ENCODE data around the gene RASA1. TPM values are rescaled to one million over a fixed set of nuclear protein-coding genes. Genes with fewer than 3 reads are reported as not detected.

RASA1 gene
- total and polyA plus RNA-seq, 5 donors from 2014 or later = 6.8 to 37.8 (median 8.6) TPM

DNA sequence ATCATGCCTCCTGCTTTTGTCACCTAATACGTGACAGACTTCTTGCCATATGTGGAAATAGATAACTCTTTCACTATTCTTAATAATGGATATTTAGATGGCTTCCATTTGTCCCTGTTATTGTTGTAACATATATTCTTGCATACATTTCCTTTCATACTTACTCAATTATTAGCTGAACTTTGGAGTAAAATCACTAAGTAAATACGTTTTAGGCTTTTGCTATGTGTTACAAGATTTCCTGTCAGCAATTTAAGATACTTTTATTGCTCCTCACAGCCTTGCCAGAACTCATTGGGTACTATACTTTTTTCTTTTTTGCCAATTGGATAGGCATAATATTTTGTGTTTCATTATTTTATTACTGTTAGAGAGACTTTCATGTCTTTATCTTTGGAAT, 118.1 kb downstream of the RASA1 start:
- Mint-ChIP-seq H3K9me3 (no peaks in the 10 kb centered on the region), H3K4me1 (peaks cover 16 to 46% (median 25%) of the 10 kb centered on the region in 4 donors), H3K4me3 (no peak overlapping the region), H3K27me3 (peaks cover 4% of the 10 kb centered on the region), H3K27ac (peak overlapping the region in 1 of 3 donors; percentile 10), H3K36me3 (peaks cover 27% of the 10 kb centered on the region)
- no peaks in the 10 kb centered on the region for H3K27me3 ChIP-seq (ENCODE audit: control insufficient read depth, insufficient read depth, low read length)
- DNase-seq (no peak), ATAC-seq (ENCODE audit: low read depth in 2 of 2) (no peak)
- peaks cover 89% of the 10 kb centered on the region for H3K36me3 ChIP-seq (ENCODE audit: control insufficient read depth, insufficient read depth, low read length)
- no peak overlapping the region for H3K27ac ChIP-seq (ENCODE audit: insufficient read depth, low read length, poor library complexity, severe bottlenecking)
- no peaks in the 10 kb centered on the region for H3K9me3 ChIP-seq (ENCODE audit: control insufficient read depth in 2 of 2, low read length in 2 of 2)
- no peak overlapping the region for H3K4me3 ChIP-seq (ENCODE audit: low read depth, low read length)
- no peaks in the 10 kb centered on the region for H3K4me1 ChIP-seq (ENCODE audit: control insufficient read depth, insufficient read depth, low read length, poor library complexity, severe bottlenecking)

- peak overlapping the region in 1 of 3 donors; percentile 63 for H3K27ac Mint-ChIP-seq
- H3K36me3 ChIP-seq (ENCODE audit: control insufficient read depth, insufficient read depth, low read length) = peaks cover 88% of the 10 kb centered on the region
Measured at GRCh38 chr5:87388129-87388528, 120.4 kb downstream of the RASA1 start.

GRCh38 chr5:87389296-87390034, 121.8 kb downstream of the RASA1 start:
- Mint-ChIP-seq H3K9me3 (no peaks in the 10 kb centered on the region), H3K27me3 (peaks cover 4% of the 10 kb centered on the region), H3K4me1 (peaks cover 14 to 27% (median 23%) of the 10 kb centered on the region in 4 donors), H3K27ac (peak overlapping the region in 1 of 3 donors; percentile 82), H3K4me3 (peak overlapping the region in 1 of 4 donors; percentile 88), H3K36me3 (peaks cover 57% of the 10 kb centered on the region)
- Histone ChIP-seq H3K4me3 (ENCODE audit: low read depth, low read length) (no peak overlapping the region), H3K36me3 (ENCODE audit: control insufficient read depth, insufficient read depth, low read length) (peaks cover 91% of the 10 kb centered on the region), H3K27ac (ENCODE audit: insufficient read depth, low read length, poor library complexity, severe bottlenecking) (no peak overlapping the region), H3K4me1 (ENCODE audit: control insufficient read depth, insufficient read depth, low read length, poor library complexity, severe bottlenecking) (no peaks in the 10 kb centered on the region), H3K27me3 (ENCODE audit: control insufficient read depth, insufficient read depth, low read length) (no peaks in the 10 kb centered on the region), H3K9me3 (ENCODE audit: control insufficient read depth in 2 of 2, low read length in 2 of 2) (no peaks in the 10 kb centered on the region)
- DNase-seq = no peak
- no peak for ATAC-seq (ENCODE audit: low read depth in 2 of 2)

More at GRCh38 chr5:87388129-87388528, 120.4 kb downstream of the RASA1 start:
- Histone ChIP-seq H3K4me1 (ENCODE audit: control insufficient read depth, insufficient read depth, low read length, poor library complexity, severe bottlenecking) (no peaks in the 10 kb centered on the region), H3K27ac (ENCODE audit: insufficient read depth, low read length, poor library complexity, severe bottlenecking) (no peak overlapping the region), H3K9me3 (ENCODE audit: control insufficient read depth in 2 of 2, low read length in 2 of 2) (no peaks in the 10 kb centered on the region), H3K27me3 (ENCODE audit: control insufficient read depth, insufficient read depth, low read length) (no peaks in the 10 kb centered on the region), H3K4me3 (ENCODE audit: low read depth, low read length) (no peak overlapping the region)
- ATAC-seq (ENCODE audit: low read depth in 2 of 2) = no peak
- H3K4me3 Mint-ChIP-seq = peak overlapping the region in 1 of 4 donors; percentile 2
- H3K36me3 Mint-ChIP-seq = peaks cover 46% of the 10 kb centered on the region
- H3K9me3 Mint-ChIP-seq = no peaks in the 10 kb centered on the region
- peaks cover 4% of the 10 kb centered on the region for H3K27me3 Mint-ChIP-seq
- peaks cover 14 to 35% (median 26%) of the 10 kb centered on the region in 4 donors for H3K4me1 Mint-ChIP-seq
- DNase-seq = no peak

DNA sequence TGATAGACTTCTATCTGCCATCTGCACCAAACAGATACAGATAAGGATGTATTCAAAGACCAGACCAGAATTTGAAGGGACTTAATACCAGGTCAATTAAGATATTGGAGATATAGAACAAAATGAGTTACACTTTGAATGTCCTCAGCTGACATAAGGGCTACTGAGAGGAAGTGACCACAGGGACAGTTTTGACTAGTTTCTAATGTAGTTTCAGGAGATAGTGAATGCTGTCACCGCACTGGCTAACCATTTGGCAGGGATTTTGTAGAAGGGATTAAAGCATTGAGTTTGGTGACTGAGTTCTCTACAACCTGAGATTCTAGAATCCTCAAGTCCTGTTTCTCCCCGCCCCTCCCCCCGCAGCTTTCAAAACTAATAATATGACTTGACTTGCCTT, 122.4 kb downstream of the RASA1 start:
- ATAC-seq (ENCODE audit: low read depth in 2 of 2) = no peak
- H3K27ac ChIP-seq (ENCODE audit: insufficient read depth, low read length, poor library complexity, severe bottlenecking) = no peak overlapping the region
- no peaks in the 10 kb centered on the region for H3K4me1 ChIP-seq (ENCODE audit: control insufficient read depth, insufficient read depth, low read length, poor library complexity, severe bottlenecking)
- no peak overlapping the region for H3K4me3 Mint-ChIP-seq
- H3K36me3 ChIP-seq (ENCODE audit: control insufficient read depth, insufficient read depth, low read length) = peaks cover 91% of the 10 kb centered on the region
- peaks cover 17 to 27% (median 26%) of the 10 kb centered on the region in 4 donors for H3K4me1 Mint-ChIP-seq
- peak overlapping the region in 2 of 3 donors; percentile 85 to 91 for H3K27ac Mint-ChIP-seq
- H3K4me3 ChIP-seq (ENCODE audit: low read depth, low read length) = no peak overlapping the region
- DNase-seq = no peak
- peaks cover 4% of the 10 kb centered on the region for H3K27me3 Mint-ChIP-seq
- peaks cover 0 to 2% (median 0%) of the 10 kb centered on the region in 7 donors for H3K9me3 Mint-ChIP-seq
- H3K27me3 ChIP-seq (ENCODE audit: control insufficient read depth, insufficient read depth, low read length) = no peaks in the 10 kb centered on the region
- H3K36me3 Mint-ChIP-seq = peaks cover 63% of the 10 kb centered on the region
- no peaks in the 10 kb centered on the region for H3K9me3 ChIP-seq (ENCODE audit: control insufficient read depth in 2 of 2, low read length in 2 of 2)

- peak overlapping the region; percentile 56 to 91 (median 85) for H3K27ac Mint-ChIP-seq
- no peaks in the 10 kb centered on the region for H3K27me3 ChIP-seq (ENCODE audit: control insufficient read depth, insufficient read depth, low read length)
- peaks cover 4% of the 10 kb centered on the region for H3K27me3 Mint-ChIP-seq
- H3K36me3 Mint-ChIP-seq = peaks cover 65% of the 10 kb centered on the region
- no peak overlapping the region for H3K4me3 Mint-ChIP-seq
- no peak overlapping the region for H3K4me3 ChIP-seq (ENCODE audit: low read depth, low read length)
- H3K36me3 ChIP-seq (ENCODE audit: control insufficient read depth, insufficient read depth, low read length) = peaks cover 94% of the 10 kb centered on the region
- no peaks in the 10 kb centered on the region for H3K4me1 ChIP-seq (ENCODE audit: control insufficient read depth, insufficient read depth, low read length, poor library complexity, severe bottlenecking)
- H3K9me3 Mint-ChIP-seq = peaks cover 0 to 2% (median 0%) of the 10 kb centered on the region in 7 donors
- ATAC-seq (ENCODE audit: low read depth in 2 of 2) (no peak), DNase-seq (no peak)
- peaks cover 22 to 29% (median 26%) of the 10 kb centered on the region in 4 donors for H3K4me1 Mint-ChIP-seq
- H3K27ac ChIP-seq (ENCODE audit: insufficient read depth, low read length, poor library complexity, severe bottlenecking) = no peak overlapping the region
- no peaks in the 10 kb centered on the region for H3K9me3 ChIP-seq (ENCODE audit: control insufficient read depth in 2 of 2, low read length in 2 of 2)
Measured at GRCh38 chr5:87390576-87391199, 123.0 kb downstream of the RASA1 start.

DNA sequence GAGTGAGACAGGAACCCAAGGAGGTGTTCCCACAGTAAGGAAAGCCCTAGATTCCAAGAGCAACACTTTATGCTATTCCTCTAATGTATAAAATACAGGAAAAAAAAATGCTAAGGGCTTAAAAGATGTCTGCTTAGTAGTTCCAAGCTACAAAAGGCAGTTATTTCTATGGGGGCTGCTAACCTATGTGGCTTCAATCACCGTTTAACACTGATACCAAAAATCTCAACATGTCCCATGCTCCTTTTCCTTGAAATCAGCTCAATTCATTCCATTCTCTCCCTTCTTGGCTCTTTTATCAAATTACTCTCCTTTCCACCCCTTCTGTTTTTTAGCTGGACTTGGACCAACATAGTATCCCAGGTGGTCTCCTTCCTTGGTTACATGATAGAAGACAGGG, 124.5 kb downstream of the RASA1 start:
- peak overlapping the region; percentile 18 for H3K27ac ChIP-seq (ENCODE audit: insufficient read depth, low read length, poor library complexity, severe bottlenecking)
- Mint-ChIP-seq H3K27ac (peak overlapping the region in 2 of 3 donors; percentile 42 to 87), H3K27me3 (peaks cover 4% of the 10 kb centered on the region), H3K4me3 (no peak overlapping the region), H3K9me3 (peaks cover 0 to 2% (median 0%) of the 10 kb centered on the region in 7 donors), H3K36me3 (peaks cover 66% of the 10 kb centered on the region), H3K4me1 (peaks cover 19 to 36% (median 27%) of the 10 kb centered on the region in 4 donors)
- no peaks in the 10 kb centered on the region for H3K4me1 ChIP-seq (ENCODE audit: control insufficient read depth, insufficient read depth, low read length, poor library complexity, severe bottlenecking)
- peaks cover 92% of the 10 kb centered on the region for H3K36me3 ChIP-seq (ENCODE audit: control insufficient read depth, insufficient read depth, low read length)
- H3K4me3 ChIP-seq (ENCODE audit: low read depth, low read length) = no peak overlapping the region
- H3K9me3 ChIP-seq (ENCODE audit: control insufficient read depth in 2 of 2, low read length in 2 of 2) = no peaks in the 10 kb centered on the region
- DNase-seq (no peak), ATAC-seq (ENCODE audit: low read depth in 2 of 2) (no peak)
- no peaks in the 10 kb centered on the region for H3K27me3 ChIP-seq (ENCODE audit: control insufficient read depth, insufficient read depth, low read length)

- Mint-ChIP-seq H3K27ac (peak overlapping the region in 1 of 3 donors; percentile 9), H3K36me3 (peaks cover 65% of the 10 kb centered on the region)
Measured at GRCh38 chr5:87392801-87393200, 125.1 kb downstream of the RASA1 start.

More at GRCh38 chr5:87392801-87393200, 125.1 kb downstream of the RASA1 start:
- H3K9me3 Mint-ChIP-seq = peaks cover 0 to 2% (median 0%) of the 10 kb centered on the region in 7 donors
- peaks cover 92% of the 10 kb centered on the region for H3K36me3 ChIP-seq (ENCODE audit: control insufficient read depth, insufficient read depth, low read length)
- H3K27me3 Mint-ChIP-seq = peaks cover 4% of the 10 kb centered on the region
- H3K27ac ChIP-seq (ENCODE audit: insufficient read depth, low read length, poor library complexity, severe bottlenecking) = no peak overlapping the region
- H3K4me3 ChIP-seq (ENCODE audit: low read depth, low read length) = no peak overlapping the region
- no peak overlapping the region for H3K4me3 Mint-ChIP-seq
- DNase-seq (no peak), ATAC-seq (ENCODE audit: low read depth in 2 of 2) (no peak)
- no peaks in the 10 kb centered on the region for H3K27me3 ChIP-seq (ENCODE audit: control insufficient read depth, insufficient read depth, low read length)
- no peaks in the 10 kb centered on the region for H3K9me3 ChIP-seq (ENCODE audit: control insufficient read depth in 2 of 2, low read length in 2 of 2)
- H3K4me1 ChIP-seq (ENCODE audit: control insufficient read depth, insufficient read depth, low read length, poor library complexity, severe bottlenecking) = no peaks in the 10 kb centered on the region
- peaks cover 18 to 43% (median 30%) of the 10 kb centered on the region in 4 donors for H3K4me1 Mint-ChIP-seq

Data from CD4-positive, CD25-positive, alpha-beta regulatory T cell (primary cell).